HG03378 (cell line): ENCODE data around the gene SNW1.

ENCODE experiments used
- ATAC-seq: cut with Tn5 transposase; IDR thresholded peaks from one replicate; pipeline ENCODE4 v1.9.1; 2021; ENCODE audit warnings: mild to moderate bottlenecking, moderate library complexity; ENCODE audit not compliant: unreplicated experiment

The SNW1 gene

DNA sequence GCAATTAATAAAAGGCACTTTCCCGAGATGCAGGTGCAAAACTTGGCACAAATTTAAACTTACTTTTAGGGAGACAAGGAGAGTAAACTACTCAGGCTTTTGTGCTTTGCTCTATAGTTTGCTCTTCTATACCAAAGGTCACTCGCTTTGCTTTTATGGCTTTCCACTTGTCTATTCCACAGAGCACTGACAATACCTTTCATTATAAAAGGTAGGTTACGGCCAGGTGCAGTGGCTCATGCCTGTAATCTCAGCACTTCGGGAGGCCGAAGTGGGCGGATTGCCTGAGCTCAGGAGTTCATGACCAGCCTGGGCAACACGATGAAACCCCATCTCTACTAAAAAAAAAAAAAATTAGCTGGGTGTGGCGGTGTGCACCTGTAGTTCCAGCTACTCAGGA is 86.0 kb downstream of the SNW1 start:
- ATAC-seq, result no peak

DNA sequence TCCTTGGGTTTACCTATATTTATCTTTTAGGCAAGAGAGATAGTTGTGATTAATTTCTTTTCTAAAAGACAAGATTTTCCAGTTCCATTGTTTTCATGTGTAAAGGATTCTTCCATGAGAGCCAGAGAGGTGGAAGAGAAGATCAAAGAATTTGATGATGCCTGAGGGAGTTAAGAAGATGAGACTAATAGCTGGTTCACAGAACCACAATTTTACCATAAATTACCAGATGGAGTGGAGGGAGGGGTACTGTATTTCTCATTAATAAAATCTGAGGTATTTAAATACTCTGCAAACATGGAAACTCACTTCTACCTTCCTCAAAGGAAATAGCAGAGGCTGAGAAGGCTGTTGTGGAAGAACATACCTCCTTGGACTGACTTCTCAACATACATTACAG is 87.8 kb downstream of the SNW1 start:
- ATAC-seq, result no peak
